HG03025 (cell line): ENCODE measurements around the gene AGBL1.

Experiments
- ATAC-seq: cut with Tn5 transposase; IDR thresholded peaks from one replicate; pipeline ENCODE4 v1.9.1; 2021; ENCODE audit warnings: mild to moderate bottlenecking, moderate library complexity; ENCODE audit not compliant: unreplicated experiment, low FRiP score

The AGBL1 gene

DNA sequence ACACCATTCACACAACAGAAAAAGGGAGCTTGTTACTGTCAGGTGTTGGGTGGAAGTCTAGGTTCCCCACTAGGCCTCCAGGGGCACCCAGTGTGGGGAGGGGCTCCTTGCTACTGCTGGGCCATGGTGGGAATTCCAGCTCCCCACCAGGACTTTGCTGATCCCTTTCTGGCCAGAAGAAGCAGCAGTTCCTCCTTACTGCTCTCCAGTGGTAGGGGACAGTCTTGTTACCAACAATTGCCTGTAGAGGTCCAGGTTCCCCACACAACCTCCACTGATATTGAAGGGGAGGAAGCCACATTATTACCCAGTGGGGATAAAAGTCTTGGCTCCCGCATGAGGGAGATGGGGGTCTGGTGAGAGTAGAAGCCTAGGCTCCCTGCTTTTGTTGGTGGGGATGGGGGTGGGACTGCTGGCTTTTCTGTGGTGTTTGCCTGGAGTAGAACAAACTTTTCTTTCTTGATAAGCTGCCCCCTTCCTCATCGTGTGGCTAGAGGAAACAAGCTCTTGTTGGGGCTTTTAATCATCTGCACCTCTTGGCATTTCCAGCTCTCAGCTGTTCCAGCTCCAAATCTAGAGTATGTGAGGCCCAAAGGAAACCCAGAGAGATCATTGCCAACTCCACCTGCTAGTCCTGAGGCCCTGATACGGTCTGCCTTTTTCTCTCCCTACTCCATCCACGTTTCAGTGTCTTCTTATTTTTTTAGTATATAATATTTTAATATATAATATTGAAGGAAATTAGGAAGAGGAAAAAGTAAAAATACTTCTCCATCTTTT is 824.2 kb downstream of the AGBL1 start:
- ATAC-seq, result no peak

DNA sequence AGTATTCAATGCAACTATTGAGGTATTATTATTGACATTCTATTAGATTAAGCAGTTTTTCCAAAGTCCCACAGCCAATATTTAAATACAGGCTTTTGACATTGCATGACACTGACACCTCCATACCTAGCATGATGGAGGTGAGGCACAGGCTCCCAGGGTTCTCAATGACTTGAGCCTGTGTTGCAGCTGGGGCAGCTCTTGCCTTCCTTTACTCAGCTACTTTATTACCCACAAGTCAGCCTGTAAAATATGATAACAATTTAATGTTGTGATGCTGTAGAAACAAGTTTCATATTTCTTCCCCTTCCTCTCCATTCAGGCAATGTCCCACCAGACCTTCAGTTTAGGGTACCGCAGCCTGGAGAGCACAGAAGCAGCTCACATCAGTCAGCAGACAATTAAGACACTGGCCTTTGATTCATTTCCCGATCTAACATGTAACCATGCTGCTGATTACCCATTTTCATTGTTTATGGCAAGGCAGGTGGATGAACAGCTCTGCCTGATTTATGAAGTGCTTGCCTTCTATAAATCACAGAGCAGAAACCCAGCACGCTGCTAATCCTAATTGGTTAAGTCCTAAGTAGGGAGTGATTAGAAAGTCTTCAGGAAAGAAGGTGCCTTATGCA is 826.1 kb downstream of the AGBL1 start:
- no peak for ATAC-seq

DNA sequence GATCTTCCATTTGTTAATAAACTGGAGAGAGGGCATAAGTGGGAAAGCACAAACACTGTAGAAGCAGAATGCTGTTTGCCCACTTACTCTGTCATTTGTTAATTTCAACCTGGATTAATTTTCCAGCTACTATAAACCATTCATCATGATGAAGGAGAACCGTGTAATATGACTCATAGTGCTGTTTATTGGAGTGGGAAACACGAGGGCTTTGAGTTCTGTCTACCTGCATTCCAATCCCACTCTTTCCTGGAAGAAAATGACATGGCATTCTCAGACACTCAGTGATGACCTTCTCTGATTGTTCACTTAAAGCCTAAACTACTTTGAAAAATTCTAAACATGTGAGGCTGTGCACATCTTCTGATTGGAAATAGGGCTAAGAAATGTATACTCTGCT is 826.7 kb downstream of the AGBL1 start:
- ATAC-seq, result no peak

DNA sequence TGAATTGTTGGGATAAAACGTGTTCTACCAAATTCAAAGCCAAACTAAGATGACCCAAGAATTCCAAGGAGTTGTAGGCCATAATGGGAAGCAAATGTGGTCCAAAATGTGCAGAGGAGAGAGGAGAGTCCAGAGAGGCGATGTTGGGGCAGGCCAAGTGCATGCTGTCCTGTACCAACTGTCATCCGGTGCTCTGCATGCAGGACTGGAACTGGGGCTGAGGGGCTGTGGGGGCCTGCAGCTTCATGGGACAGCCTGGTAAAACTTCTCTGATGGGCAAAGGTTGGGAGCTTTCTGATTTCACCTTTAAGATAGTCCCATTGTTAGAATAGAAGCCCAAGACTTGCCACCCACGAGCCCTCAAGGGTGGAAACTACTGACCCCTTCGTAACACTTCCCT is 831.4 kb downstream of the AGBL1 start:
- ATAC-seq, result no peak

DNA sequence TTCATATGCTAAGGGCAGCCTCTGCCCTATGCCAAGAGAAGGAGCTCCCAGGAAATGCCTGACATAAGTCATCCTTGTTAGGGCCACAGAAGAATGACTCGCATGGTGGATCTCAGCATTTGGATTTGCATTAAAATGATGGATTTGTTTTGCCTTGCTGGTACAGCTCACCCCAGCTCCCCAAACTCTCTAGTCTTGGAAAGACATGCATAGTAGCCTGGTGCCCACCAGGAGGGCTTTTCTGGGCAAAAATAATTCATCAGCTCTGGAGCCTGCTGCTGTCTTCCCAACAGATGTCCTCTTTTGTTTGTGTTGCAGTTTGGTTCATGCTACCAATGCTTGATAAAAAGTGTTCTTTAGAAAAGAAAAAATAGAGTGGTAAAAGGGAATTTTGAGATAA is 833.0 kb downstream of the AGBL1 start:
- ATAC-seq, result no peak

DNA sequence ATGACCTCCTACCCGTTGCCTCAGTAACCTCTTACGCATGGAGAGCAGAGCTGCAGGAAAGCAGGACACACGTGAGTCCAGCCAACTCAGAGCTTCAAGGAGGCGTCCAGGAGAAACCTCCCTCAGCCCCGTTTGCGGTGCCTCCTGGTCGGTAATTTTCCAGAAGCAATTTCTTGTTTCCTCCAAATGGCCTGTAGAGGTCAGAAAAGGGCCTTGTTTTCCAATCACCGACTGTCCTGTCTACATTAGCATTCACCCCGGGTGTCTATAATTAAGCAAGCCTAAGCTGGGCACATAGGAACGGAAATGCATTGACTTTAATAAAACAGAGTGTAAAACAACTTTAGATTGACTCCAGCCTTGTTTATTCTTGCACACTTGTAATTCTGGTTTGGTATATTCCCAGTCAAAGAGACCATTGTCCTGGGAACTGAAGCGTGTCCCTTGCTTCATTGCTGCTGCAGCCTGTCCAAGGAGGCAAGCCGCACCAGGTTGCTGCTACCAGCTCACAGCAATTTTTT is 836.2 kb downstream of the AGBL1 start:
- ATAC-seq, result no peak

DNA sequence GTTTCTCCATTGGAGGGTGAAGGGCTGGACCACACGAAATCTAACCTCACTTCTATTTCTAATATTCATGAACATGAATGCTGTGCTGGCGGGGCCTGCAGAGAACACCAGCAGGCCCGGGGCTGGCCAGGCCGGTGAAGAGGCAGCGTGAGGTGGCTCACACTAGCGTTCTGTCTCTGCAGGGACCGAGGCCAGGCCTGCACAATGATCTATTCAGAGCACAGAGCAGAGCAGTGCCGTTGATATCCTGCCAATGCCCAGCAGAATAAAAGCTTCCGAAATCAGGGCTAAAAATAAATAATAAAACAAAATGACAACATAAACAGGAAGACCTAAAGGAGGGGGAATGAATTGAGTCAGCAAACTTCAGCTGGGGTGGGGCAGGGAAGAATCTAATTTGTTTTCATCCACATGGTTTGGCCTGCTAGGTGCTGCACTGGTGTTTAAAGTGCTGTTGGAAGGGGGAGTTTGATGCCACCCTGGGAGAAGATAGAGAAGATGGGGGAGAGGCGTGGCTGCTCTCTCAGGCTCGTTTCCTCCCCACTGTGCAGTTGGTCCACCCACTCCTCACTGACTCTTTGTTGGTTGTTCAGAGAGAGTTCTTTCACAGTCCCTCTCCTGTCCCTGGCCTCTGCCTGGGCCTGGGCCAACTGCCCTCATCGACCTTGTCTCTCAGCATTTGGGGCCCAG is 837.1 kb downstream of the AGBL1 start:
- ATAC-seq, result no peak

DNA sequence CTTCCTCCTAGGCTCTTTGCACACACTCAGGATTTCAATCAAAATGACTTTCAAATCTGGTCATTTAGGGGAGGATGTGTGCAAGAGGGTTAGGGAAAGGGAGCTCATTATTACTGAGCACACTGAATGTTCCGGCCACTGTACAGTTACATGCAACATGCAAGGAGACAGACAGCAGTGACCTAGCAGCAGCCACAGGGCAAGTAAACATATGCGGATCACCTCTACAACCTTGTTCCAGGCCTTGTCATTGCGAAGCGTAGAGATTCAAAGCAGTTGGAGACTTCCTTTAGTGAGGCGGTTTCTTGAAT is 837.6 kb downstream of the AGBL1 start:
- no peak for ATAC-seq

DNA sequence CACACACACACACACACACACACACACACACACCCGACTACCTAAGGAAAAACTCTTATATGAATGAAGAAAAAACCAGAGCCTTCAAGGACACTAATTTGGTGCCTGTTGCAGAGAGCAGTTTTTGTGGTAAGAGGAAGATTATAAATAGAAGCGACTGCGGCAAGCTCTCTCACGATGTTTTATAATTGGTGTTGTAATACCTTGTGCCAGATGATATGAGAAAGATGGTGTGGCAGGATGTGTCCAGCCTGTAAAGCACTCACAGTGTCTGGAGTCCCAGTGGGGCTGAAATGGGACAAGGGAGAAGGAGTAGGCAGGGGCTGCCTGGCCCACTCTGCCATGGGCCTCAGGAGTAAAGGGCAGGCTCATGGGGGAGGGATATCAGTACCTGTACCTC is 839.9 kb downstream of the AGBL1 start:
- no peak for ATAC-seq

DNA sequence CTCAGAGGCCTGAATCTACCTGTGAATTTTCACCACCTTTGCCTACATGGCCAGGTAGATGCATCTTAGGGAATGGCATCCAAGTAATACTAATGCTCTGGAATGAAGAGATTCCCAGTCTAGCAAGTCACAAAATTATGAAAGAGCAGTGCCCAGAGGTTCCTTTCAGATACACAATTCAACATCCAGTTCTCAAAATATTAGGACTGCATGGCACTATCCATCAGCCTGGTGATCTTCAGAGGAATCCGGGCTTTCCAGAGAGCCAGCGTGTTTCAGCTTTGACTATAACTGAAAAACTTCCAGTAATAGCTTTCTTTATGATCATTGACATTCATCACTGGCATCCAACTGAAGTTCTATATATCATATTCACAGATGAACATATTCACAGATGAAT is 849.8 kb downstream of the AGBL1 start:
- no peak for ATAC-seq

DNA sequence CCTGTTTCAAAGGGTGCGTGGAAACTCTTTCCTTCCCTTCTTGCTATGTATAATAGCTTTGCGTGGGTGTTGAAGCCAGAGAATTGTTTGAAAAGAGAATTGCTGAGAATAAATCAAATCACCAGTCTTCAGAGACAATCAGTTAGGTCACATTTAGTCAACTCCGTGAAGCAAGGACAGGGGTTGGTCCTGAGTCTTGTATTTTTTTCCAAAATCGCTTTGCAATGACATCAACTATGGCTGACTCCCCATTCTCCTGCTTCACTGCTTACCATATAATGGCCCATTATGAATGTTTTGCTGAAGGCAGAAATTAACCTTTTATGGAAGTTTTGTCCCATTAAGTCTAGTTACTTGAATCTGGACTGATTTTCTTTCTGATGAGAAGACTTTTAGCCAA is 852.8 kb downstream of the AGBL1 start:
- ATAC-seq, result no peak

DNA sequence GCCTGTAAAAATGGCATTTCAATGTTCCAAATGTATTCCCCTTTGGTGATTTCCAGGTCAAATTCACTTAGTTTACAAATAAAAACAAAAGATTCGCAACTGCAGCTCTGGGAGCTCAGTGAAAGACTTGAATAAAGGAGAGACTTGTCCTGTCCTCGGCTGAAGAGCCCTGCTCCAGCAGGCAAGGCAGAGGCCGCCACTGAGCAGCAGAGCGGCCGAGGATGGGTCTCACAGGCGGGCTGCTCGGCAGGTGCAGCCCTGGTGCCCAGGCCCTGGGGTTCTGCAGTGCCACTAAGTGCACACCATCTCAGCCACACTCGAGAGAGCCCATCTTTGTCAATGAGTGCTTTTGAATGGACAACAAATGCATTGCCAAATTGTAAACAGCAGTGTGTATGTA is 856.2 kb downstream of the AGBL1 start:
- ATAC-seq, result no peak

DNA sequence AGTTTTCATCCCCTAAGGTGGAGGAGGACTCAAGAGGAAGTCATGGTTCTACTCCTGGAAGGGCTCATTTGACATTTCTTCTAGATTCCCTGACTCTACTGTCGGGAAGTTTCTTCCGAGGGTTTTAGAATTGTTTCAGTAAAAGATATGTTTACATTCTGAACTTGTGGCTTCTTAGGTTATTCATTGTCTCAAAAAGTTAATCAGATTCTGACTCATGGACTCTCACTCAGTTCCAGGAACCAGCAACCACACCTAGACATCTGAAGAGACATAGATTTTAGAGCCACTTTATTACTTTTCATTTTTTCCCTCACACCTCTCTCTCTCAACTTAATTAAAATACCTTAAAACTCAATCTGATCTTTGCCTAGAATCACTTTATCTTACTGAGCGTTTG is 862.6 kb downstream of the AGBL1 start:
- no peak for ATAC-seq

DNA sequence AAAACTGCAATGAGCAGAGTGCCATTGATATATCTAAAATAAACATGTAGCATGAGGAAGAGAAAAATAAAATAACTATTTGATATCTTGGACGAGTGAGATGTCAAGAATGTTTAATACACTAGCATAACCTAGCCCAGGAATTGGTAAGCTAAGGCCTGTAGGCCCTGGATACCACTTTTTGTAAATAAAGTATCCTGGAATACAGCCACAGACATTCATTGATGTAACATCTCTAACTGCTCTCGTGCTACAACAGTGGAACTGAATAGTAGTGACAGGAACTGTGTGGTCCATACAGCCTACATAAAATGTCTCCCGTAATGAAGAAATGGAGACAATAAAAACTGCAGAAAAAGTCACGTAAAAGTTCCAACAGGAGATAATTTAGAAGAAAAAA is 869.0 kb downstream of the AGBL1 start:
- ATAC-seq, result no peak

DNA sequence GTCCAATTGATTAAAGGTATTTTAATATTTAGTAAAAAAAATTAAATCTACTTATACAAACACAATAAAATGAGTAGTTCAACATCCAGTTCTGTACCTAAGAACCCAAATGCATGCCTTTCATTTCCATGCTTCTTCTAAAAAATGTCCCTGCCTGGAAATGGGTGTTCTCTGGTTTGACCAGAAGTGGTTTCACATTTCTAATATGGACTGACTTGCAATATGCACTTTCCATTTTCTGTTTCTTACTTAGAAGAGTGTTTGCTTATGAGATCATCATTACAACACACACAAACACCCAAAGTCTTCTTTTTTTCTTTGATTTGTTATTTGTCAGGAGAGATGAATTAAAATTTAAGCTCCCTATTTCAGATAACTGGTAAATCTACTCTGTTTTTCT is 879.6 kb downstream of the AGBL1 start:
- no peak for ATAC-seq

DNA sequence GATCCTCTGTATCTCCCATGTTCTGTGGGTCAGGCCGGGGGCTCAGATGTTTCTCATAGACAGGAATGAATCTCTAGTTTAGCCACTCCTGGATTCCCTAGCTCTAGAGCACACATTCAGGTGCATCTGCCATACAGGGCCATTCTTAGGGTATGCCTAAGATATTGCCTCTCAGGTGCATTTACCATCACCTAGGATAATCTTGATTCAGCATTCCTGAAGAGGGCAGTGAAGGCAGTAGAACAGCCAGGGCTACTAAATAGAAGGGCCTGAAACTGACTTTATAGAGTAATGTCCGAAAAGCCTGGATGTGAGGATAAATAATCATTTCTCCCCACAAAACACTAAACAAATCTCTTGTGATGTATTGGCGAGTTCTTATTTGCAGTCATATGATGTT is 882.0 kb downstream of the AGBL1 start:
- ATAC-seq, result no peak

DNA sequence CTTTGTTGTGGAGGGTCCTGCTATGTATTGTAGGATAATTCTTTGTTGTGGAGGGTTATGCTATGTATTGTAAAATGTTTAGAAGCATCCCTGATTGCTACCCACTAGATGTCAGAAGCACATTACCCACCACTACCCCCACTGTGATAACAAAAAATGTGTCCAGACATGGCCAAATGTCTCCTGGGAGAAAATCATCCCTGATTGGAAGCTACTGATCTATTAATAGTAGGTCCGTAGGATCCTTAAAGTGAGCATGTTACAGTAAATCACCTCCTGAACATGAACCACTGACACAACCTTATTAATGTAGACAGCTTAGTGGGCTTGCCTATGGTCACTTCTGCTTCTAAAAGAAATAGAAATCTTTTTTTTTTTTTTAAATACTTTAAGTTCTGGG is 884.6 kb downstream of the AGBL1 start:
- ATAC-seq, result no peak

DNA sequence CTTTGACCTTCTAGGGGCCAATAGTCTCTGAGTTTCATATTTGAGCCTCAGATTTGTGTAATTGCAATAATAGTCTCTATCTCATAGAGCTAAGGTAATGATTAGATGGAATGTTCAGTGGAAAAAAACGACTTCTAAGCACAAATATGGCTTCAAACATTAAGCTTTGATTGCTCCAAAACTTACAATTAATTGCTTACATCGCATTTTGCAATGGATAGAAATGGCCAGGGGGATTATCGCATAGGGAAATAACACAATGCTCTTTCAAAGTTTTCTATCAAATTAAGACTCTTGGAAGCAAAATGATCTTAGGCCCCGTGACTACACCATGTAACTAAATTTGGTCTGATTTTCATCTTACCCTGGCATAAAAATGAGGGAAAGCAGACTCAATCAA is 888.6 kb downstream of the AGBL1 start:
- no peak for ATAC-seq

DNA sequence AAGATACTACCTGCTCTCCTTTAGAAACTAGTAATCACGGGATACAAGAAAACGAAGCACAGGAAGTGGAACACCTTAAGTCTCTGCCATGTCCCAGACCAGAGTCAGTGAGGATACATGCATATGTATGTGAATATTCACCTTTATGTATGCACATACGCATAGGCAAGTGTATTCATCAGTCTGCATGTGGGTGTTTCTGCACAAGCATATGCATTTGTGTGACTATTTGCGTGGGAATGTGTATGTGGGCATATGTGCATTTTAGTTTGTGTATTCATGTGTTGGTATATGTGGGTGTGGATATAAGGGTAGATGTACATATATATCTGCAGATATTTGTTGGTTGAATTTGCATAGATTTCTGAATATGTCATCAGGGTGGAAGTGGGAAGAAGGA is 889.7 kb downstream of the AGBL1 start:
- no peak for ATAC-seq

DNA sequence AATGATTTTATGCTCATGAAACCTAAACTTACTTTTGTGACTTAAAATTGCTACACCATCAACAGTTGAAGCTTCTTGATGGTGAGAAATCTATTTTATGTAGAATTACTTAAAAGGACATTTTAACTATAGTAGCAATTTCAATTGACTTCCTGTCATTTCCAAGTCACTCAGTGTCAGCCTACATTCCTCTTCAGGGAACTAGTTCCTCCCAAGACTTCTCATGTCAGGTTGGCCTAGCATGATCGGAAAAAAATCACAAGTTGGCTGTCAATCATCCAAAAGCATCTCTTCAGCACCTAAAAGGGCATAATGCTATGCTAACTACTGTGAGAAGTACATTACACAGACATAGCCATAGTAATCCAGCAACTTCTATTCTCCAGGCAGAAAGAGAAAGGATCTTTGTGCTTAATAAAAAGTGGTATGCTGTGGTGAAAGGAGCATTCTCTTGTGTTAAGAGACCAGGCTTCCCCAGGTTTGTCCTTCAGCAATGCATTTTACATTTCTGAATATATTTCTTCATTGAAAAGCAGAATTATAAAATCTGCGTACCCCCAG is 893.7 kb downstream of the AGBL1 start:
- no peak for ATAC-seq

DNA sequence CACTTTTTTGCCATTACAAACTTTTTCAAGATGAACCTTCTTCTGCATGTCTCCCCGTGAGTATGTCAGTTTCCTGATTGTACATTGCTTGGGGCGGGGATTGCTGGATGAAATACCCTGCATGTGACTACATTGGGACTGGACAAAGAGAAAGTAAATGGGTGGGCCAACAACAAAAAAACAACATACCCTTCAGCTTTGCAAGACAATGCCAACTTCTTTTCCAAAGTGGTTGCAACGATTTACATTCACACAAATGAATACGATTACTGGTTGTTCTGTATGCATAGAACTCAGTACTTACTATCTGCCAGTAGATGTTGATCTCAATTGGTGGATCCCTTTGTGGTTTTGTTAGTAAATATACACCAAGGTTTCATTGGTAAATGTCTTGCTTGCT is 908.4 kb downstream of the AGBL1 start:
- ATAC-seq, result no peak

DNA sequence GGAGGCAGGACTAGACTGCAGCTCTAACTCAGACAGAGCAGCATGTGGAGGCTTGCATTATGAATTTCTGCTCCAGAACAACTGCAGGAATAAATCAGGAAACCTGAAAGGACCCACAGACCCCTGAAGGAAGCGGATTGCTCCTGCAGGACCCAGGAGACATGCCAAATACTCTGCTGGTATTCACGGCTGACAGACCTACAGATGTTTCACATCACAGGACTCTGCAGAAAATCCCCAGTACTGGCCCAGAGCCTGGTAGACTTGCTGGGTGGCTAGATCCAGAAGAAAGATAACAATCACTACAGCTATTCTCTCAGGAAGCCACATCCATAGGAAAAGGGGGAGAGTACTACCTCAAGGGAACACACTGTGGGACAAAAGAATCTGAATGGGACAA is 942.1 kb downstream of the AGBL1 start:
- ATAC-seq, result no peak
